NCI-H526 treated with DMSO at 0.1 percent for 48 hours (cell line): Measurements from ENCODE around the gene PC.
"Not testable (repeated sequence)": the region's sequence is repeated elsewhere in the genome, so short reads cannot be mapped to it uniquely, and the experiment has no call there.

Experiments used
- DNase-seq: peaks from one replicate; lab custom pipeline; 2025; lab: John Stamatoyannopoulos, UW

Gene PC

GRCh38 chr11:66978717-66979116, 20.5 kb upstream of the PC start:
- no peak for DNase-seq

- no peak for DNase-seq
These were observed 20.0 kb upstream of the PC start for GRCh38 chr11:66978229-66978628.

- DNase-seq, result no peak
These were observed 18.7 kb upstream of the PC start for GRCh38 chr11:66976925-66977324.

- DNase-seq, result no peak
These were observed 17.9 kb upstream of the PC start for GRCh38 chr11:66976028-66976467.

- DNase-seq, result no peak
These were observed 17.3 kb upstream of the PC start for GRCh38 chr11:66975405-66976027.

GRCh38 chr11:66974724-66975404, 16.7 kb upstream of the PC start, which contains the start of gene C11orf86:
TSS of gene C11orf86 (plus strand) at chr11:66975304. CDS start at chr11:66975363, 59 bp downstream.
- DNase-seq, result no peak

- DNase-seq, result no peak
These were observed 15.9 kb upstream of the PC start for GRCh38 chr11:66973956-66974580.

GRCh38 chr11:66971488-66971887, 13.3 kb upstream of the PC start:
- DNase-seq, result no peak

- no peak for DNase-seq
These were observed 12.7 kb upstream of the PC start for GRCh38 chr11:66970807-66971442.

- DNase-seq, result no peak
These were observed 12.2 kb upstream of the PC start for GRCh38 chr11:66970371-66970806.

- no peak for DNase-seq
These were observed 11.5 kb upstream of the PC start for GRCh38 chr11:66969584-66970225.

GRCh38 chr11:66967670-66968425, 9.7 kb upstream of the PC start:
- no peak for DNase-seq

- no peak for DNase-seq
These were observed 8.2 kb upstream of the PC start for GRCh38 chr11:66966351-66966750.

GRCh38 chr11:66964495-66964894, 6.3 kb upstream of the PC start:
- DNase-seq, result no peak

GRCh38 chr11:66962801-66963200, 4.6 kb upstream of the PC start:
- no peak for DNase-seq

- DNase-seq, result no peak
These were observed 4.1 kb upstream of the PC start for GRCh38 chr11:66962247-66962646.

GRCh38 chr11:66961691-66962213, 3.6 kb upstream of the PC start:
- not testable (repeated sequence) for DNase-seq

GRCh38 chr11:66958956-66959274, 732 bp upstream of the PC start:
- DNase-seq, result no peak

- no peak for DNase-seq
These were observed 282 bp downstream of the PC start for GRCh38 chr11:66957971-66958231.

GRCh38 chr11:66956689-66957290, 1.4 kb downstream of the PC start:
- no peak for DNase-seq
